T-helper 2 cell treated with Interferon-gamma antibody and Interleukin-4, amounts not matched to agents 5 μg/mL and 100 μg/mL, for 36 hours (primary cell): ENCODE results near the gene AGR2.
"Not testable (repeated sequence)": the region's sequence is repeated elsewhere in the genome, so short reads cannot be mapped to it uniquely, and the experiment has no call there.

Experiments used
- DNase-seq: peaks from one replicate; pipeline ENCODE4 v3.0.0; 2021; ENCODE audit warnings: low spot score
- H3K27ac Mint-ChIP-seq: one replicate; pipeline ENCODE4 v1.8.0; 2021; ENCODE audit warnings: mild to moderate bottlenecking, mixed read lengths
- H3K27me3 Mint-ChIP-seq: one replicate; pipeline ENCODE4 v1.8.0; 2021; ENCODE audit warnings: low read depth, mixed read lengths
- H3K36me3 Mint-ChIP-seq: one replicate; pipeline ENCODE4 v1.8.0; 2021; ENCODE audit warnings: low read depth, mixed read lengths
- H3K4me1 Mint-ChIP-seq: one replicate; pipeline ENCODE4 v1.8.0; 2021; ENCODE audit warnings: low read depth, mixed read lengths
- H3K4me3 Mint-ChIP-seq: one replicate; pipeline ENCODE4 v1.8.0; 2022; ENCODE audit warnings: mild to moderate bottlenecking, moderate library complexity, mixed read lengths
- H3K9me3 Mint-ChIP-seq: one replicate; pipeline ENCODE4 v1.8.0; 2021; ENCODE audit warnings: mixed read lengths

Gene AGR2

DNA sequence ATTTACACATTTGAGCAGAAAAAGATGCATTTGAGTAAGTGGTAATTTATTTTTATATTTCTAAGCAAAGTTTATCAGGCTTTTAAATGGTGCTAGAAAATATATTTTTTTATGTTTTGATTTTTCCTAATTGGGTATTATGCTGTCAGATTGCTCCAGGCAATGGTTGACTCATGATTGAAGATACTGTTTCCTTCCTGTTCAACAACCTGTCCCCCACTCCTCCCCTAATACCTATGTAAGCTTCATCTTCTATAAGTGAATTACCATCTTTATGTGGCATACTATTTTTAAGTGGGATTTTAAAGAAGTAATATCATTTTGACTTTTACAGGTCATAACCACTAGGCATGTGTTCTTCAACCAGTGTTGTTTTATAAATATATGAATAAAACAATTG lies 29.8 kb downstream of the AGR2 start:
- H3K4me1 Mint-ChIP-seq = no peaks in the 10 kb centered on the region
- H3K4me3 Mint-ChIP-seq = no peak overlapping the region
- no peak overlapping the region for H3K27ac Mint-ChIP-seq
- H3K36me3 Mint-ChIP-seq = no peaks in the 10 kb centered on the region
- DNase-seq = no peak
- H3K27me3 Mint-ChIP-seq = peaks cover 3% of the 10 kb centered on the region
- no peaks in the 10 kb centered on the region for H3K9me3 Mint-ChIP-seq

- no peaks in the 10 kb centered on the region for H3K4me1 Mint-ChIP-seq
- H3K27ac Mint-ChIP-seq = no peak overlapping the region
- no peaks in the 10 kb centered on the region for H3K9me3 Mint-ChIP-seq
- no peaks in the 10 kb centered on the region for H3K36me3 Mint-ChIP-seq
- DNase-seq = no peak
- H3K27me3 Mint-ChIP-seq = peaks cover 3% of the 10 kb centered on the region
- no peak overlapping the region for H3K4me3 Mint-ChIP-seq
These were observed 30.5 kb downstream of the AGR2 start for GRCh38 chr7:16774294-16774693.

DNA sequence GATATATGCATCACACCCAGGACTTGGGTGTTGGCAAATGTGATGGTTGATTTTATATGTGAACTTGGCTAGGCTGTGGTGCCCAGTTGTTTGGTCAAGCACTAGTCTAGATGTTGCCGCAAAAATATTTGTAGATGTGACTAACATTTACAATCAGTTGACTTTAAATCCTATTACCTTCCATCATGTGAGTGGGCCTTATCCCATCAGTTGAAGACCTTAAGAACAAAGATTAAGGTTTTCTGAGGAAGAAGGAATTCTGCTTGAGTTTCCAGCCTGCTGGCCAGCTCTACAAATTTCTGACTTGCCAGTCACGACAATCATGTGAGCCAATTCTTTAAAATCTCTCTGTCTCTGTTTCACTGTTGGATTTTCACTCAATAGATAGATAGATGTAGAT lies 30.9 kb downstream of the AGR2 start:
- Mint-ChIP-seq H3K4me3 (no peak overlapping the region), H3K27ac (no peak overlapping the region)

GRCh38 chr7:16773326-16773725 lies 31.5 kb downstream of the AGR2 start:
- Mint-ChIP-seq H3K36me3 (no peaks in the 10 kb centered on the region), H3K27ac (no peak overlapping the region), H3K9me3 (no peaks in the 10 kb centered on the region)

More for the DNA sequence above, 30.9 kb downstream of the AGR2 start:
- no peaks in the 10 kb centered on the region for H3K36me3 Mint-ChIP-seq
- H3K9me3 Mint-ChIP-seq = no peaks in the 10 kb centered on the region
- DNase-seq = no peak
- no peaks in the 10 kb centered on the region for H3K4me1 Mint-ChIP-seq
- peaks cover 3% of the 10 kb centered on the region for H3K27me3 Mint-ChIP-seq

DNA sequence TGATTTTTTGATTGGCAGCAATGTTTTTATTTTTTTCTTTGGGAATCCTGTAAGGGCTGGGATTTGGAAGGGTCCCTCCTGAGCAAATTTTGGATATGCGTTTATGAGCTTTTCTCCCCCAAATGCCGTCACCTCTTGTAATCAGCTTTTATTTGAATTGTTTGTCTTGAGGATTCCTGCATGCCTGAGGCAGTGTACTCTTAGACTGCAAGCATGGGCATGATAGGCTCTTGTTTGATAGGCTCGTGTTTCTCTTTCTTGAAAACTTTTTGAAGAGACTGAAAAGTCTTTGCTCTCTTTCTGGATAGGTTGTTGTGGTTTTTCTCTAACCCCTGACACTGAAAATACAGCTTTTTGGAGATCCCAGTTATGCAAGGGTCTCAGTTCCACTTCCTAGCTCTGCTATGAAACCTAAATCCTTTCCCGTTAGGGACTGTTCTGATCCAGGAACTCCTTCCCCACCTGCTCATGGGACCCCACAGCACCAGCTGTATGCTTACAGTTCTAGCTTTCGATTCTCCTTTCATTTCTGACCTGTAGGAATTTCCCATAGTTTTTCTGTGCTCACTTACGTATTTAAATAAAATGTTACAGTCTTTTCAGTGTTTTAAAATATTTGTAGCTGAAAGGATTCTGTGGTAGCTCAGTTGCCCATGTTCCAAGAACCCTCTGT lies 34.0 kb downstream of the AGR2 start:
- Mint-ChIP-seq H3K27me3 (peaks cover 8% of the 10 kb centered on the region), H3K4me3 (no peak overlapping the region), H3K4me1 (no peaks in the 10 kb centered on the region), H3K9me3 (no peaks in the 10 kb centered on the region), H3K36me3 (no peaks in the 10 kb centered on the region), H3K27ac (no peak overlapping the region)
- no peak for DNase-seq

More at GRCh38 chr7:16773326-16773725, 31.5 kb downstream of the AGR2 start:
- Mint-ChIP-seq H3K4me1 (no peaks in the 10 kb centered on the region), H3K27me3 (peaks cover 3% of the 10 kb centered on the region), H3K4me3 (no peak overlapping the region)
- no peak for DNase-seq

DNA sequence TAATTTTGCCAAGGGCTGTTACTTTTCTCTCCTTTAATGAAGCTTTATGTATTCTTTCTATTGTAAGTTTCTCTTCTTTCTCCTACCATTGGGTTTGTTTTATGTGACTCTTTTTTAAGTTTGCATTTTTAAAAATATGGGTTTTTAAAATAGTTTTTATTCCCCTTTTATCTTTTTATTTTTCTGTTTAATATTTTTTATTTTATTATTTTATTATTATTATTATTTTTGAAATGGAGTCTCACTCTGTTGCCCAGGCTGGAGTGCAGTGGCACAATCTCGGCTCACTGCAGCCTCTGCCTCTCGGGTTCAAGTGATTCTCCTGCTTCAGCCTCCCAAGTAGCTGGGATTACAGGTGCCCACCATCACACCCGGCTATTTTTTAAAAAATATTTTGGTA lies 34.8 kb downstream of the AGR2 start:
- not testable (repeated sequence) for H3K27ac Mint-ChIP-seq, H3K9me3 Mint-ChIP-seq, H3K4me1 Mint-ChIP-seq, H3K36me3 Mint-ChIP-seq, H3K4me3 Mint-ChIP-seq, H3K27me3 Mint-ChIP-seq, DNase-seq

GRCh38 chr7:16765436-16765859 lies 39.4 kb downstream of the AGR2 start:
- H3K36me3 Mint-ChIP-seq = no peaks in the 10 kb centered on the region
- no peaks in the 10 kb centered on the region for H3K4me1 Mint-ChIP-seq
- H3K4me3 Mint-ChIP-seq = no peak overlapping the region
- H3K9me3 Mint-ChIP-seq = no peaks in the 10 kb centered on the region
- H3K27ac Mint-ChIP-seq = no peak overlapping the region
- H3K27me3 Mint-ChIP-seq = peaks cover 4% of the 10 kb centered on the region
- DNase-seq = no peak

DNA sequence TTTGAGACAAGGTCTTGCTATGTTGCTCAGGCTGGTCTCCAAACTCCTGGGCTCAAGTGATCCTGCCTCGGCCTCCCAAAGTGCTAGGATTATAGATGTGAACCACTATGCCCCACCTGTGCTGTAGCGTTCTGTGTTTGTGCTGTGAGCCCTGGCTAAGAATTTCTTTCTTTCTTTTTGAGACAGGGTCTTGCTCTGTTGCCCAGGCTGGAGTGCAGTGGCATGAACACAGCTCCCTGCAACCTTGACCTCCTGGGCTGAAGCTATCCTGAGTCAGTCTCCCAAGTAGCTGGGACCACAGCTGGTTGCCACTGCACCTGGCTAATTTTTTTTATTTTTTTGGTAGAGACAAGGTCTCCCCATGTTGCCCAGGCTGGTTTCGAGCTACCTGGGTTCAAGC lies 39.9 kb downstream of the AGR2 start:
- H3K27me3 Mint-ChIP-seq = peaks cover 4% of the 10 kb centered on the region
- no peak overlapping the region for H3K4me3 Mint-ChIP-seq
- no peaks in the 10 kb centered on the region for H3K9me3 Mint-ChIP-seq
- no peaks in the 10 kb centered on the region for H3K36me3 Mint-ChIP-seq
- DNase-seq = no peak
- H3K27ac Mint-ChIP-seq = no peak overlapping the region
- H3K4me1 Mint-ChIP-seq = no peaks in the 10 kb centered on the region

- H3K27me3 Mint-ChIP-seq = peaks cover 3% of the 10 kb centered on the region
- no peak overlapping the region for H3K27ac Mint-ChIP-seq
- no peak overlapping the region for H3K4me3 Mint-ChIP-seq
- no peaks in the 10 kb centered on the region for H3K9me3 Mint-ChIP-seq
- DNase-seq = no peak
- no peaks in the 10 kb centered on the region for H3K36me3 Mint-ChIP-seq
- peaks cover 5% of the 10 kb centered on the region for H3K4me1 Mint-ChIP-seq
These were observed 42.6 kb downstream of the AGR2 start for GRCh38 chr7:16762177-16762576.

GRCh38 chr7:16759840-16760239 lies 45.0 kb downstream of the AGR2 start:
- Mint-ChIP-seq H3K36me3 (no peaks in the 10 kb centered on the region), H3K4me3 (no peak overlapping the region), H3K27ac (no peak overlapping the region), H3K27me3 (peaks cover 24% of the 10 kb centered on the region), H3K9me3 (no peaks in the 10 kb centered on the region), H3K4me1 (peaks cover 8% of the 10 kb centered on the region)
- DNase-seq = no peak

DNA sequence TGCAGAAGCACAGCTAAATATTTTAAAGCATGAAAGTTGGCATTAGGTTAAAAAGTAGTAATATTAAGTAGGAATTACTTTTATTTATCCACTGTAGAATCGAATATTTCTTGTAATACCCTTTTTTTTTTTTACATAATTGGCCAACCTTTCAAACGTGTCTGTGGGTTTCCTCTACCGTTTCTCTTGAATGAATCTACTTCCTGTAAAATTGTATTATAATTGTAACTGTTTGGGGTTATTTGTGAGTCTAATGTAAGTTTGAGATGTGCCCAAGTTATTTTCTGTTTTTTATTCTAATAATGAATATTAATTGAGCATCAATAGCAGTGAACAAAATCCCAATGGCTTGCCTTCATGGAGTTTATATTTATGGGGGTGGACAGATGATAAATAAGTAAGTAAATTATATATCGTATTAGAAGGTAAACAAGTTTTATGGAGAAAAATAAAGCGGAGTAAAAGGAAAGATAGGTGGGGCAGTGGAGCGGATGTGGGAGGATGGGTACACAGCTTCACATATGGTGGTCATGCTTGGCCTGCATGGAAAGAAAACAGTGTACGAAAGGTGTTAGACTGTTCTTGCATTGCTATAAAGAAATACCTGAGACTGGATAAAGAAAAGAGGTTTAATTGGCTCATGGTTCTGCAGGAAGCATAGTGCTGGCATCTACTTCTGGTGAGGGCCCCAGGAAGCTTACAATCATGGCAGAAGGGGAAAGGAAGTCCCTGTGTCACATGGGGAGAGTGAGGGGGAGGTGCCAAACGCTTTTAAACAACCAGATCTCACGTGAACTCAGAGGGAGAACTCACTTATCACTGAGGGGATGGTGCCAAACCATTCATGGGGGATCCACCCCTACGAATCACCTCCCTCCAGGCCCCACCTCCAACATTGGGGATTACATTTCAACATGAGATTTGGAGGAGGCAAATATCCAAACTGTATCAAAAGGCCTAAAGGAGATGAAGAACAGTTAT lies 45.9 kb downstream of the AGR2 start:
- peaks cover 32% of the 10 kb centered on the region for H3K27me3 Mint-ChIP-seq
- DNase-seq = no peak
- H3K36me3 Mint-ChIP-seq = no peaks in the 10 kb centered on the region
- H3K4me1 Mint-ChIP-seq = peaks cover 12% of the 10 kb centered on the region
- no peaks in the 10 kb centered on the region for H3K9me3 Mint-ChIP-seq
- no peak overlapping the region for H3K27ac Mint-ChIP-seq
- no peak overlapping the region for H3K4me3 Mint-ChIP-seq

- Mint-ChIP-seq H3K9me3 (no peaks in the 10 kb centered on the region), H3K4me3 (no peak overlapping the region), H3K27ac (no peak overlapping the region), H3K27me3 (peaks cover 34% of the 10 kb centered on the region), H3K36me3 (no peaks in the 10 kb centered on the region), H3K4me1 (peaks cover 15% of the 10 kb centered on the region)
- DNase-seq = no peak
These were observed 46.8 kb downstream of the AGR2 start for GRCh38 chr7:16758036-16758435.

GRCh38 chr7:16755397-16755796 lies 49.4 kb downstream of the AGR2 start:
- H3K4me3 Mint-ChIP-seq = no peak overlapping the region
- DNase-seq = no peak
- H3K9me3 Mint-ChIP-seq = no peaks in the 10 kb centered on the region
- no peak overlapping the region for H3K27ac Mint-ChIP-seq
- H3K36me3 Mint-ChIP-seq = no peaks in the 10 kb centered on the region
- peaks cover 38% of the 10 kb centered on the region for H3K27me3 Mint-ChIP-seq
- H3K4me1 Mint-ChIP-seq = peaks cover 16% of the 10 kb centered on the region

DNA sequence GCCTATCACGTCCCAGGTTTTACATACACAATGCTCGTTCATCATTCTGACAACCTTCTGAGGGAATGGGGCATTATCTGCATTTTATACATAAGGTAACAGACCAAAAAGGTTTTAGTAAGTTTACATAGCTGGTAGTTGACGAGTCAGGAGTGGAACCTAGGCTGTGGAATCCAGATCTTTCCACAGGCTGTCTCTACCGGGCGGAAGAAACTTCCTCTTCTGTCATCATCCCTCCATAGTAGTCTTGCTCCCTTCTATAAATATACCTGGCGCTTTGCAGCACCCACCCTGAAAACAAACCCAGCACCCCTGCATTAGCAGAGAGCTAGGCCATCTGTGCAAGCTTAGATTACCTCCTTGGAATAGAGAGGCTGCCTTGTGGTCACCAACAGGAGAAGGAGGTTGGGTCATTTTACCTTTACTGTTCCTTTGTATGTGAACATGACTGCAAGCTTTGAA lies 49.9 kb downstream of the AGR2 start:
- H3K27ac Mint-ChIP-seq = no peak overlapping the region
- no peak for DNase-seq
- peak overlapping the region; percentile 78 for H3K4me3 Mint-ChIP-seq
- H3K27me3 Mint-ChIP-seq = peaks cover 38% of the 10 kb centered on the region
- no peaks in the 10 kb centered on the region for H3K36me3 Mint-ChIP-seq
- H3K4me1 Mint-ChIP-seq = peaks cover 16% of the 10 kb centered on the region
- no peaks in the 10 kb centered on the region for H3K9me3 Mint-ChIP-seq
